Smooth muscle cell (in vitro differentiated cells): Measurements from ENCODE around the gene GRIN2C. TPM values are rescaled to one million over a fixed set of nuclear protein-coding genes. Genes with fewer than 3 reads are reported as not detected.

Experiments used
- DNase-seq: peaks from one replicate; lab custom pipeline; 2025; ENCODE audit not compliant: unreplicated experiment; lab: John Stamatoyannopoulos, UW
- H2AFZ ChIP-seq: fragments of 200-600 bp; sonication (generic); 2 replicates; pipeline ENCODE4 v1.6.0; 2016; ENCODE audit warnings: antibody characterized with exemption, low read depth, mild to moderate bottlenecking
- H3F3A ChIP-seq: fragments of 200-600 bp; sonication (generic); 2 replicates; pipeline ENCODE4 v1.6.0; 2017; ENCODE audit warnings: antibody characterized with exemption, low read depth
- H3K27ac ChIP-seq: fragments of 200-600 bp; sonication (generic); 2 replicates; pipeline ENCODE4 v1.5.1; 2016; ENCODE audit warnings: low read depth, mild to moderate bottlenecking
- H3K27me3 ChIP-seq: fragments of 200-600 bp; sonication (generic); 2 replicates; pipeline ENCODE4 v1.6.1; 2016; ENCODE audit warnings: low read depth, mild to moderate bottlenecking
- H3K36me3 ChIP-seq: fragments of 200-600 bp; sonication (generic); 2 replicates; pipeline ENCODE4 v1.5.1; 2016; ENCODE audit warnings: low read depth
- H3K4me1 ChIP-seq: fragments of 200-600 bp; sonication (generic); 2 replicates; pipeline ENCODE4 v1.5.1; 2016; ENCODE audit warnings: low read depth
- H3K4me2 ChIP-seq: fragments of 200-600 bp; sonication (generic); 2 replicates; pipeline ENCODE4 v1.6.0; 2016; ENCODE audit warnings: mild to moderate bottlenecking
- H3K4me3 ChIP-seq: fragments of 200-600 bp; sonication (generic); 2 replicates; pipeline ENCODE4 v1.5.1; 2016; ENCODE audit warnings: mild to moderate bottlenecking
- H3K79me2 ChIP-seq: fragments of 200-600 bp; sonication (generic); 2 replicates; pipeline ENCODE4 v1.6.0; 2016; ENCODE audit warnings: low read depth, mild to moderate bottlenecking
- H3K9ac ChIP-seq: fragments of 200-600 bp; sonication (generic); 2 replicates; pipeline ENCODE4 v1.6.0; 2016; ENCODE audit warnings: low read depth
- H3K9me3 ChIP-seq: fragments of 200-600 bp; sonication (generic); replicated peaks from 2 replicates; pipeline ENCODE4 v1.5.1; 2016; ENCODE audit warnings: low read depth
- H4K20me1 ChIP-seq: fragments of 200-600 bp; sonication (generic); 2 replicates; pipeline ENCODE4 v1.6.0; 2016; ENCODE audit warnings: low read depth
- WGBS: methylation state at CpG from one replicate; pipeline ENCODE4 v1.1.7; 2016; ENCODE audit warnings: low lambda C conversion rate; 5-methylcytosine and 5-hydroxymethylcytosine counted together
- polyA plus RNA-seq: library from polyadenylated mRNA; unstranded; fragments of >200 nt; fragmentation: Nextera tagmentation; extraction: Ambion mirVana; gene quantifications from 2 replicates; pipeline ENCODE4 v1.2.1, GENCODE V29; 2016
- total RNA-seq: library from RNA; depleted of rRNA; stranded (reverse); fragments of >200 nt; gene quantifications from 2 replicates; pipeline ENCODE4 v1.2.3, GENCODE V29; 2014
- TF ChIP-seq, protein P1 (sequence below): fragments of 200-600 bp; sonication (generic); IDR thresholded peaks from 2 replicates; pipeline ENCODE4 v1.5.1; 2017; ENCODE audit warnings: borderline replicate concordance, mild to moderate bottlenecking, antibody characterized with exemption; ENCODE audit not compliant: insufficient read depth, poor library complexity, severe bottlenecking

The GRIN2C gene
- total and polyA plus RNA-seq, 2 experiments from 2014 or later, result 0.13 to 0.32 TPM

DNA sequence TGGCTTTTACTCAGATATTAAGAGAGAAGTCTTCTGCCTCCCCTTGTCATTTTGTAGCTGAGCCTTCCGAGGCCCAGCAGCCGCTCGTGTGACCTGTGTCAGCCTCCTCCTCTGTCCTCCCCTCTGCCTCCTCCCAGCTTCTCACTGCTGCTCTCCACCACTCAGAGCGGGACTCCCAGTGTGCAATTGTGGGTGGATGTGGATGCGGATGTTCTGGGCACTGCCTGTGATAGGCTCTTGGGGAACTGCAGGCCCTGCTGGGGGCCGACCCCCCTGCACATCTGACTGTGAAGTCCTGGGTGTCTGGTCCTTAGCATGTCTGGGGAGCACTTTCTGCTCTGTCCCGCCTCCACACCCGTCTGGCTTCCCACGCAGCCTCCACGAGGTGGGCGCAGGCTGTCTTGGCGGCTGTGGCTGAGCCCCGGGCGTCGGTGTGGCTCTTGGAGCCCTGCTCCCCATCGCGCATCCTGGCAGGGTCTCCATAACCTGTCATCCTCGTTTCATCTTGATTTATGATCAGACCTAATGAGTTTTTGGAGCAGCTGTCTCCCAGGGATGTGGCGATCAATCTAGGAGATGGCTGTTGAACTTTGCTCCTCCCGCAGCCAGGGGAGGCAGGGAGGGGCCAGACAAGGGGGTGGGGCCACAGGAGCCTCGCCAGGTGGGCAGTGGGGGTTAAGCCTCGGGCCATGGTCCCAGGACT, 28.1 kb downstream of the GRIN2C start:
- H3K9ac ChIP-seq, result no peak overlapping the region
- H3K9me3 ChIP-seq, result no peaks in the 10 kb centered on the region
- 93% methylated on average over 21 of the region's 22 CpGs for WGBS
- DNase-seq, result no peak
- no peaks in the 10 kb centered on the region for H3K79me2 ChIP-seq
- H3K27ac ChIP-seq, result no peak overlapping the region
- H4K20me1 ChIP-seq, result peaks cover 19% of the 10 kb centered on the region
- no peak overlapping the region for H2AFZ ChIP-seq
- H3K4me1 ChIP-seq, result no peaks in the 10 kb centered on the region
- no peaks in the 10 kb centered on the region for H3K27me3 ChIP-seq
- H3K4me3 ChIP-seq, result no peak overlapping the region
- H3K36me3 ChIP-seq, result no peaks in the 10 kb centered on the region
- TF ChIP-seq, protein P1, sequence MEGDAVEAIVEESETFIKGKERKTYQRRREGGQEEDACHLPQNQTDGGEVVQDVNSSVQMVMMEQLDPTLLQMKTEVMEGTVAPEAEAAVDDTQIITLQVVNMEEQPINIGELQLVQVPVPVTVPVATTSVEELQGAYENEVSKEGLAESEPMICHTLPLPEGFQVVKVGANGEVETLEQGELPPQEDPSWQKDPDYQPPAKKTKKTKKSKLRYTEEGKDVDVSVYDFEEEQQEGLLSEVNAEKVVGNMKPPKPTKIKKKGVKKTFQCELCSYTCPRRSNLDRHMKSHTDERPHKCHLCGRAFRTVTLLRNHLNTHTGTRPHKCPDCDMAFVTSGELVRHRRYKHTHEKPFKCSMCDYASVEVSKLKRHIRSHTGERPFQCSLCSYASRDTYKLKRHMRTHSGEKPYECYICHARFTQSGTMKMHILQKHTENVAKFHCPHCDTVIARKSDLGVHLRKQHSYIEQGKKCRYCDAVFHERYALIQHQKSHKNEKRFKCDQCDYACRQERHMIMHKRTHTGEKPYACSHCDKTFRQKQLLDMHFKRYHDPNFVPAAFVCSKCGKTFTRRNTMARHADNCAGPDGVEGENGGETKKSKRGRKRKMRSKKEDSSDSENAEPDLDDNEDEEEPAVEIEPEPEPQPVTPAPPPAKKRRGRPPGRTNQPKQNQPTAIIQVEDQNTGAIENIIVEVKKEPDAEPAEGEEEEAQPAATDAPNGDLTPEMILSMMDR, result no peak
- no peaks in the 10 kb centered on the region for H3F3A ChIP-seq
- no peak overlapping the region for H3K4me2 ChIP-seq

DNA sequence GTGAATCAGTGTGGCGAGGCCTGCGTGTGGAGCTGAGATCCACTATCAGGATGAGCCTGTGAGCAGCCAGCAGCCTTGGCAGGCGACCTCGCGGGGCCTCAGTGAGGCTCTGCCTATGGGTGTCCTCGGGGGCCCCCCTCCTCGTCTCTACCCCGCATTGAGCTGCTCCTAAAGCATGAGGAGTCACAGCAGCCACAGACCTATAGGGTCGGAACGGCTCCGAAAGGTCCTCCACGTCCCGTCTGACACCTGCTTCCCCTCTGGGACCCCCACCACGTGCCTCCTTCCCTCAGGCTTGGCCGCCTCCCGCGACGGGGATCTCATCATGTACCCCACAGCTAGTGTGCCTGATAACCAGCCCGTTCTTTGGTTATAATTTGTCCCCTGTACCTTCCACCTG, 28.8 kb downstream of the GRIN2C start:
- Histone ChIP-seq H3K4me1 (no peaks in the 10 kb centered on the region), H3K4me3 (no peak overlapping the region), H3K79me2 (no peaks in the 10 kb centered on the region), H3K27ac (no peak overlapping the region), H2AFZ (no peak overlapping the region), H3F3A (no peaks in the 10 kb centered on the region), H3K27me3 (no peaks in the 10 kb centered on the region), H3K36me3 (no peaks in the 10 kb centered on the region), H4K20me1 (peaks cover 19% of the 10 kb centered on the region), H3K9ac (no peak overlapping the region), H3K9me3 (no peaks in the 10 kb centered on the region), H3K4me2 (no peak overlapping the region)
- WGBS, result 89% methylated on average over 17 of the region's 19 CpGs
- TF ChIP-seq, protein P1, result no peak
- no peak for DNase-seq

DNA sequence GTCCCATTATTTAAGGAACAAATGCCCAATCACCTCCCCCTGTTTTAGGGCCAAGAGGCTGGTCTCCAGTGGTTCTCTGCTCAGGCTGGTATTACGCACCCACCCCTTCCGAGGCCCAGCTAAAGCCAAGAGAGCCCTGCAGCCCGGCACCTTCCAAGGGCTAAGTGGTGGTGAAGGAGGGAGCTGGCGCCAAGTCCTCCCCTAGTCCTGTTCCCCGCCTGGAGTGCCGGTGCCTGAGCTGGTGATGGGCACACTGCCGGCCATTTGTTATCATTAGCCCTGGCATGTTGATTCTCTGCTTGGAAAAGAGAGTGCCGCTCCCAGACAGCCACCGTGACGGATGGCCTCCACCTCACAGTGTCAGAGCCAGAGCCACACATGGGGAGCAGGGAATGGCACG, 31.9 kb downstream of the GRIN2C start:
- Histone ChIP-seq H3K9me3 (no peaks in the 10 kb centered on the region), H3F3A (no peaks in the 10 kb centered on the region), H4K20me1 (peaks cover 22% of the 10 kb centered on the region), H3K4me2 (no peak overlapping the region), H2AFZ (no peak overlapping the region), H3K27ac (no peak overlapping the region), H3K36me3 (no peaks in the 10 kb centered on the region), H3K9ac (no peak overlapping the region), H3K27me3 (no peaks in the 10 kb centered on the region), H3K4me1 (no peaks in the 10 kb centered on the region), H3K79me2 (no peaks in the 10 kb centered on the region), H3K4me3 (no peak overlapping the region)
- DNase-seq, result no peak
- TF ChIP-seq, protein P1, result no peak
- WGBS, result 96% methylated on average over 11 of the region's 11 CpGs
